CD4-positive, alpha-beta T cell treated with Interleukin-15 for 1 hour (primary cell): ENCODE data around the gene PLPP7.
"Not testable (repeated sequence)": the region's sequence is repeated elsewhere in the genome, so short reads cannot be mapped to it uniquely, and the experiment has no call there.

Source experiments
- DNase-seq: peaks from one replicate; pipeline ENCODE4 v3.0.0-alpha.2; 2020

Gene PLPP7

GRCh38 chr9:131307974-131308373, 18.5 kb downstream of the PLPP7 start:
- no peak for DNase-seq

GRCh38 chr9:131308452-131308851, 18.9 kb downstream of the PLPP7 start:
- DNase-seq: no peak

GRCh38 chr9:131308906-131309529, 19.5 kb downstream of the PLPP7 start:
- no peak for DNase-seq

GRCh38 chr9:131309530-131310276, 20.2 kb downstream of the PLPP7 start:
- no peak for DNase-seq

GRCh38 chr9:131310833-131311554, 21.5 kb downstream of the PLPP7 start:
- DNase-seq: peak; percentile 68

GRCh38 chr9:131312246-131312645, 22.7 kb downstream of the PLPP7 start:
- DNase-seq: no peak

- no peak for DNase-seq
Measured at GRCh38 chr9:131312822-131313770, 23.6 kb downstream of the PLPP7 start.

GRCh38 chr9:131318231-131319085, 28.9 kb downstream of the PLPP7 start:
- no peak for DNase-seq

GRCh38 chr9:131319486-131319885, 30.0 kb downstream of the PLPP7 start:
- DNase-seq: no peak

GRCh38 chr9:131320031-131320685, 30.6 kb downstream of the PLPP7 start:
- DNase-seq: no peak

GRCh38 chr9:131323629-131324028, 34.1 kb downstream of the PLPP7 start:
- no peak for DNase-seq

- no peak for DNase-seq
Measured at GRCh38 chr9:131324736-131325679, 35.5 kb downstream of the PLPP7 start.

- DNase-seq: no peak
Measured at GRCh38 chr9:131329241-131329641, 39.7 kb downstream of the PLPP7 start.

GRCh38 chr9:131330814-131331600, 41.5 kb downstream of the PLPP7 start:
- no peak for DNase-seq

GRCh38 chr9:131331996-131332395, 42.5 kb downstream of the PLPP7 start:
- DNase-seq: not testable (repeated sequence)

- no peak for DNase-seq
Measured at GRCh38 chr9:131333771-131334628, 44.5 kb downstream of the PLPP7 start.

- DNase-seq: no peak
Measured at GRCh38 chr9:131334629-131335367, 45.3 kb downstream of the PLPP7 start.
